IPS DF 6.9 (cell line): Measurements from ENCODE around the gene RABGGTA.

Experiments used
- DNase-seq: peaks from one replicate; pipeline ENCODE4 v3.0.0-alpha.2; 2013; ENCODE audit warnings: low read depth, low spot score
- H3K27ac ChIP-seq: one replicate; pipeline ENCODE4 v1.5.1; 2013; ENCODE audit warnings: low read length, control low read depth
- H3K27me3 ChIP-seq: 2 replicates; pipeline ENCODE4 v1.6.1; 2013; ENCODE audit warnings: mild to moderate bottlenecking, low read length; ENCODE audit not compliant: control insufficient read depth, insufficient read depth
- H3K36me3 ChIP-seq: 2 replicates; pipeline ENCODE4 v1.6.1; 2013; ENCODE audit warnings: low read length; ENCODE audit not compliant: control insufficient read depth, insufficient read depth
- H3K4me1 ChIP-seq: 2 replicates; pipeline ENCODE4 v1.6.1; 2013; ENCODE audit warnings: low read length; ENCODE audit not compliant: control insufficient read depth, insufficient read depth
- H3K4me3 ChIP-seq: 2 replicates; pipeline ENCODE4 v1.5.1; 2013; ENCODE audit warnings: mild to moderate bottlenecking, low read length
- H3K9me3 ChIP-seq: 2 replicates; pipeline ENCODE4 v1.6.1; 2013; ENCODE audit warnings: low read length, inconsistent platforms; ENCODE audit not compliant: control insufficient read depth, insufficient read depth
- WGBS: extraction: QIAGEN DNeasy Blood & Tissue Kit; methylation state at CpG from one replicate; pipeline ENCODE4 v1.1.7; 2013; ENCODE audit warnings: mixed read lengths, missing lambda C conversion rate; ENCODE audit not compliant: insufficient read length, insufficient coverage; 5-methylcytosine and 5-hydroxymethylcytosine counted together

RABGGTA gene, protein sequence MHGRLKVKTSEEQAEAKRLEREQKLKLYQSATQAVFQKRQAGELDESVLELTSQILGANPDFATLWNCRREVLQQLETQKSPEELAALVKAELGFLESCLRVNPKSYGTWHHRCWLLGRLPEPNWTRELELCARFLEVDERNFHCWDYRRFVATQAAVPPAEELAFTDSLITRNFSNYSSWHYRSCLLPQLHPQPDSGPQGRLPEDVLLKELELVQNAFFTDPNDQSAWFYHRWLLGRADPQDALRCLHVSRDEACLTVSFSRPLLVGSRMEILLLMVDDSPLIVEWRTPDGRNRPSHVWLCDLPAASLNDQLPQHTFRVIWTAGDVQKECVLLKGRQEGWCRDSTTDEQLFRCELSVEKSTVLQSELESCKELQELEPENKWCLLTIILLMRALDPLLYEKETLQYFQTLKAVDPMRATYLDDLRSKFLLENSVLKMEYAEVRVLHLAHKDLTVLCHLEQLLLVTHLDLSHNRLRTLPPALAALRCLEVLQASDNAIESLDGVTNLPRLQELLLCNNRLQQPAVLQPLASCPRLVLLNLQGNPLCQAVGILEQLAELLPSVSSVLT

DNA sequence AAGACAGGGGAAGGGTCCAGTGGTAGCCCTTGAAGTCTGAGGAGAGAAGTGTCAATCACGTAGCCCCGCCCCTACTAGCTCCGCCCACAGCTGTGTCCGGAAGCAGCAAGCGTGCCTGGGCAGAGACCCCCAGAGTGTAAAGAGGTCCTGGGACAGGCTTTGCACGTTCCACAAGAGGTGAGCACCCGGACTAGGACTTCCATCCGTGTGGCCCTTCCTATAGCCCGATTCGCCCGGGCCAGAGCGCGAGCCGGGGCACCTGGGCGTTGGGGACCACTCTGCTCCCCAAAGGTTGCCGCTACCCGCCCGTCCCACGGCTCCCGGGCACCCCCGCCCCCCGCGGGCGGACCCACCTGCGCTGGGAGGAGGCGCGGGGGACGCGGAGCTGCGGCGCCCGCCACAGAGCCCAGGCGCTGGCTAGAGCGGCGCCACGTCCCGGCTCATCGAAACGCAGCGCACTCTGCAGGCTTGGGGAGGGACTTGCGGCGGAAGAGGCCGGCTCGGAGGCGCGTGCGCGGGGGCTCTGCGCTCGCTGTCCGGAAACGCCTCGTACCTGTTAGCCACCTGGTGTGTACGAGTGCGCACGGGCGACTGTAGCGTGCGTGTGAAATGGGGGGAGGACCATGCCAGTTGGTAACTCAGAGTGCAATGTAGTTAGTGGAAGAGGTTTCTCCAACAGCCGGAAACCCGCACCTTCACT, at the start of gene RABGGTA:
RABGGTA (minus strand) TSS at position 464 of the 700 bp plus-strand sequence. CDS start 482 bp downstream, outside the sequence.
- Histone ChIP-seq H3K4me1 (no peaks in the 10 kb centered on the region), H3K4me3 (peak within 1 kb of the TSS; percentile 63; the same call in 1 of the 2 replicates), H3K27me3 (no peaks in the 10 kb centered on the region), H3K9me3 (no peaks in the 10 kb centered on the region), H3K27ac (no peak within 1 kb of the TSS), H3K36me3 (peaks cover 4% of the 10 kb centered on the region; the same call in 1 of the 2 replicates)
- WGBS, result no CpG with 5 or more reads among the region's 61 CpGs
- DNase-seq, result peak; percentile 87

DNA sequence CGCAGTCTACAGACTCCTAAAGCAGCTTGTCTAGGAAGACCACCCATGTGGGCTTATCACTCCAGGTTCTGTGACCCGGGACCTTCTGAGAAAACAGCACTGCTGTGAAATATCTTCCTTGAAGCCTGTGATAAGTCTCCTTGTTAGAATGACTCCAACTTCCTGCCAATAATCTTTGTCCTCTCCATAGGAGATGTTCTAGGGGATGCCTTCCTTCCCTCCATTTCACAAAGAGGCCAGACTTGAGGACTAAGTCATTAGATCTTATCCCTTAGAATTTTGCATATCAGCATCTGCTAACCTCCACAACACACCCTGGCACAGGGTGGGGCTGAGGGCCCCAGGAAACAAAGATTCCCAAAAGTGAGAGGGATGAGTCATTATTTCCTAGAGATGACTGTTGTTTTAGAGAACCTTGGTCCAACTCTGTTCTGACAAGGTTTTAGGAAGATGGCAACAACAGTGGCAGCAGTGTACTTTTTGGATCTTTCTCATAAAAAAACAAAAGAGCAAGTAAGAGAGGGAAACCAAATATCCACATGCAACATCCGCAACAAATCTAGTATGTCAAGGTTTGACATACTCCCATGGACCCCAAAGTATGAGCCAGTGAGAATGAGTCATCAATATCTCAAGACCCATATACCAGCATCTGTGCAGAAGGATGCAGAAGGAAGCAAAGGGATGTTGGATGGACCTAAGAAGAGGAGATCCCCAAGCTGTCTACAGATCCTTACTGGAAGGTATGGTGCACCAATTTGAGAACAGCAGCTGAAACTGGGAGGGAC, 45.9 kb upstream of the RABGGTA start:
- Histone ChIP-seq H3K27me3 (0 out of 2 replicates have a peak, but pooled peaks cover 4% of the 10 kb centered on the region), H3K4me1 (no peaks in the 10 kb centered on the region), H3K9me3 (no peaks in the 10 kb centered on the region), H3K27ac (no peak overlapping the region), H3K4me3 (no peak overlapping the region), H3K36me3 (no peaks in the 10 kb centered on the region)
- WGBS, result no CpG with 5 or more reads among the region's 3 CpGs
- DNase-seq, result no peak

DNA sequence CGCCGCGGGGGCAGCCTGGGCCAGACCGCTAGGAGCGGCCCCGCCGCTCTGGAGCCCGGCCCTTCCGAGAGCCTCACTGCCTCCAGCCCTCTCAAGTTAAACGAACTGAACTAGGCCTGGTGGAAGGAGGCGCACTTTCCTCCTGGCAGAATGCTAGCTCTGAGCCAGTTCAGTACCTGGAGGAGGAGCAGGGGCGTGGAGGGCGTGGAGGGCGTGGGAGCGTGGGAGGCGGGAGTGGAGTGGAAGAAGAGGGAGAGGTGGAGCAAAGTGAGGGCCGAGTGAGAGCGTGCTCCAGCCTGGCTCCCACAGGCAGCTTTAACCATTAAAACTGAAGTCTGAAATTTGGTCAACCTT, 45.2 kb upstream of the RABGGTA start:
- WGBS, result no CpG with 5 or more reads among the region's 18 CpGs
- H3K36me3 ChIP-seq, result no peaks in the 10 kb centered on the region
- H3K27me3 ChIP-seq, result 0 out of 2 replicates have a peak, but pooled peaks cover 4% of the 10 kb centered on the region
- no peaks in the 10 kb centered on the region for H3K9me3 ChIP-seq
- no peak for DNase-seq
- H3K4me3 ChIP-seq, result no peak overlapping the region
- H3K4me1 ChIP-seq, result no peaks in the 10 kb centered on the region
- H3K27ac ChIP-seq, result no peak overlapping the region

DNA sequence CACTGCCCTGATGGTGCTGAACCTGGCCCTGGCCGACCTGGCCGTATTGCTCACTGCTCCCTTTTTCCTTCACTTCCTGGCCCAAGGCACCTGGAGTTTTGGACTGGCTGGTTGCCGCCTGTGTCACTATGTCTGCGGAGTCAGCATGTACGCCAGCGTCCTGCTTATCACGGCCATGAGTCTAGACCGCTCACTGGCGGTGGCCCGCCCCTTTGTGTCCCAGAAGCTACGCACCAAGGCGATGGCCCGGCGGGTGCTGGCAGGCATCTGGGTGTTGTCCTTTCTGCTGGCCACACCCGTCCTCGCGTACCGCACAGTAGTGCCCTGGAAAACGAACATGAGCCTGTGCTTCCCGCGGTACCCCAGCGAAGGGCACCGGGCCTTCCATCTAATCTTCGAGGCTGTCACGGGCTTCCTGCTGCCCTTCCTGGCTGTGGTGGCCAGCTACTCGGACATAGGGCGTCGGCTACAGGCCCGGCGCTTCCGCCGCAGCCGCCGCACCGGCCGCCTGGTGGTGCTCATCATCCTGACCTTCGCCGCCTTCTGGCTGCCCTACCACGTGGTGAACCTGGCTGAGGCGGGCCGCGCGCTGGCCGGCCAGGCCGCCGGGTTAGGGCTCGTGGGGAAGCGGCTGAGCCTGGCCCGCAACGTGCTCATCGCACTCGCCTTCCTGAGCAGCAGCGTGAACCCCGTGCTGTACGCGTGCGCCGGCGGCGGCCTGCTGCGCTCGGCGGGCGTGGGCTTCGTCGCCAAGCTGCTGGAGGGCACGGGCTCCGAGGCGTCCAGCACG, 44.6 kb upstream of the RABGGTA start:
- H3K27me3 ChIP-seq, result 0 out of 2 replicates have a peak, but pooled peaks cover 4% of the 10 kb centered on the region
- no peaks in the 10 kb centered on the region for H3K4me1 ChIP-seq
- WGBS, result no CpG with 5 or more reads among the region's 70 CpGs
- no peak for DNase-seq
- no peak overlapping the region for H3K27ac ChIP-seq
- no peaks in the 10 kb centered on the region for H3K9me3 ChIP-seq
- H3K4me3 ChIP-seq, result no peak overlapping the region
- H3K36me3 ChIP-seq, result no peaks in the 10 kb centered on the region

DNA sequence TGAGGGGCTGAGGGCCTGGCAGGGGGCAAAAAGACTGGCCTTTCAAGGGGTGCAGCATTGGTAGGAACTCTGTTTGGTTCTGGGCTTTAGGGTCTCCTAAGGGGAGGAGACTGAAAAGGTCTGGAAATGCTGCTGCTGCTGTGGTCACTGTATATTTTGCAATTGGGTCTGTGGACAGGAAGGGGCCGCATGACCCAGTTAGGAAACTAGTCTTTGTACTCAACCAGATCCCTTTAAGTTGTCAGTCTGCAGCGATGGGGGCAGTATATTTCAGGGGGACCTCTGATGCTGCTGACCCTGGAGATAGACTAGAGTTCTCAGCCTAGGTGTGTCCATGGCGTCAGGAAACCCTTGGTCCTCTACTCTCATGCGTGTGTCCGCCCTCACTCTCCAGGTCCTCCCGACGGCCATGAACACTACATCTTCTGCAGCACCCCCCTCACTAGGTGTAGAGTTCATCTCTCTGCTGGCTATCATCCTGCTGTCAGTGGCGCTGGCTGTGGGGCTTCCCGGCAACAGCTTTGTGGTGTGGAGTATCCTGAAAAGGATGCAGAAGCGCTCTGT, 43.9 kb upstream of the RABGGTA start:
- Histone ChIP-seq H3K27ac (no peak overlapping the region), H3K9me3 (no peaks in the 10 kb centered on the region), H3K36me3 (no peaks in the 10 kb centered on the region), H3K4me1 (peaks cover 2% of the 10 kb centered on the region; the same call in 1 of the 2 replicates), H3K4me3 (no peak overlapping the region), H3K27me3 (0 out of 2 replicates have a peak, but pooled peaks cover 4% of the 10 kb centered on the region)
- WGBS, result no CpG with 5 or more reads among the region's 10 CpGs
- DNase-seq, result no peak

DNA sequence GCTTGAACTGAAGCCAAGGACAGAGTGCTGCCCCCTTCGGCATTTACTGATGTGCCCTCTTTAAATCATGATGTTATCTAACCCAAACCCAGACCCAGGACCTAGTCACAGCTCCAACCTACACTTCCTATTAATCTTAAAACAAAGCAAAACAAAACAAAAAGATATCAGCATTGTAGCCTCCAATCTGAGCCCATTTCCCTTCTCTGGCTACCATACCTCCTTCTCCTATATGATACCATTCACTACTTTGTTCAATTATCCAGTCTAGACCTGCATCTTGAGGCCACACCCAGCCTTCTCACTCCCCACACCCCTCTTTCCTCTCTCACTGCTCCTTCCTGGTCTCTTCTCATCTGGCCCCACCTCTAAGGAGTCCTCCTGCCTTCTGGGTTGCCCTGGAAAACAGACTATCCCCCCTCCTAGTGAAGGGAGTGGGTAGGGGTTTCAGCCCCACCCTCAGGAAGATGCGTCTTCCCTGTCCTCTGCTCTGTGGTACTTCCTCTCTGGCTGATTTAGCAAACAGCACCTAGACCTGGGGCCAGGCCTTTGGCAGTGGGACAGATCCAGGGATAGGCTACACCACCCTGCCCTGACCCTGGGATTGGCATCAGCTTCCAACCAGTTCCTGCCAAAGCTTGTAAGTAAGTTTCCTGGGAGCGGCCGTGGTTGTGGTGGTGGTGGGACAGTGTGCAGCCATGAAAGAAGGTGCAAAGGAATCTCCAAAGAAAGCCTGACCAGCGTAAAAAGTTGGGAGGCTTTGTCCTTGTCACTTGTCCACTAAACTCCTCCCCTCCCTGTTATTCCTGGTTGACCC, 43.2 kb upstream of the RABGGTA start:
- Histone ChIP-seq H3K4me3 (no peak overlapping the region), H3K27me3 (0 out of 2 replicates have a peak, but pooled peaks cover 2% of the 10 kb centered on the region), H3K9me3 (no peaks in the 10 kb centered on the region), H3K4me1 (peaks cover 4% of the 10 kb centered on the region; the same call in 1 of the 2 replicates), H3K27ac (no peak overlapping the region), H3K36me3 (no peaks in the 10 kb centered on the region)
- no CpG with 5 or more reads among the region's 5 CpGs for WGBS
- DNase-seq, result no peak

DNA sequence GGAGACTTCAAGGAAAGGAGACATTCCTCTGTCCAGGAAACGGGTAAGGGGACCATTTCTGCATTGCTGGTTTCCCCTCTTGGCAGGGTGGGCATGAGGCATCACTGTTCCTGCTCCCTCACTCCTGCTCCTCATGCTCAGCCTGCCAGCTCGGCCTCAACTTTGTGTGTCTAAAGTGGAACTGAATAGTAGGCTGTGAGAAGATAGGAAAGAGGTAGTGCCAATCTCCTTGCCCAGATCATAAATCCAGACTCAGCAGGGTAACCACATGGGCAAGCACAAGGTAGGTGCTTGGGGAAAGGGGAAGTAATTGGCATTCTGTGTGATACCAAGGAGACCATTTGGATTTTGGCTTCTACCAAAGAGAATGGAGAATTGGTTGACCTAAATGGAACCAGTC, 42.5 kb upstream of the RABGGTA start:
- Histone ChIP-seq H3K27me3 (0 out of 2 replicates have a peak, but pooled peaks cover 2% of the 10 kb centered on the region), H3K36me3 (no peaks in the 10 kb centered on the region), H3K9me3 (no peaks in the 10 kb centered on the region), H3K4me1 (peaks cover 4% of the 10 kb centered on the region; the same call in 1 of the 2 replicates), H3K27ac (no peak overlapping the region), H3K4me3 (no peak overlapping the region)
- WGBS, result no CpG with 5 or more reads among the region's 2 CpGs
- DNase-seq, result no peak

DNA sequence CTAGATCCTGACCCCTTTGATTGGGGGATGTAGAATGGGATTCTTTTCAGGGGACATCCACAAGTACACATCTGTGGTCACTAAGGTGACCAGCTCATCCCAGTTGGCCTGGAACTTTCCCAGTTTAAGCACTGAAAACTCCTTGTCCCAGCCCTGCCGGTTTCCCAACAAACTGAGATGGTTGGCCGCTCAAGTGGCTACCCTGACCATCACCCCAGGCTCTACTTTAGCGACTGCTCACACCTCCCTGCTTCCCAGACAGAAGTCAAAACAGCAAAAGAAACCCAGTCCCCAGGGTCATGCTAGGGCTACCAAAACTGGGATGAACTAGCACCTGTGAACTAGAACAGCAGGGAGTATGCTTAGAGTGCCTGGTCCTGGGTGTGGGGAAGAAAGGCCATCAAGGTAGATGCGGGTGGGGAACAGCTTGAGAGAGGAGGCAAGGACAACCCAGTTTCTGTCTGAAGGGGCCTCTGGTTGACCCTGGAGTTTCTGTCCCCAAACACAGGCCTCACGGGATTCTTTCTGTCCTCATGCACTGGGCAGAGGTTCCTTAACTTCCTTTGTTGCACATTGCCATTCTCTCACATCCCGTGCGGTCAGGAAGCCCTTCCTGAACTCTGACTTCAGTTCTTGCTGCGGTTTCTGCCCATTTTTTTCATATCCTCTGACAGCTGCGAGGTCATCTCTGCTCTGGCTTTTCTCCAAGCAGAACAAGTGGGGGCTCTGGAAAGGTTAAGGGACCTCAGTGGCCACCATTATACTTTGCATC, 41.5 kb upstream of the RABGGTA start:
- no peak overlapping the region for H3K4me3 ChIP-seq
- DNase-seq, result no peak
- H3K36me3 ChIP-seq, result no peaks in the 10 kb centered on the region
- H3K4me1 ChIP-seq, result peaks cover 4% of the 10 kb centered on the region; the same call in 1 of the 2 replicates
- no peaks in the 10 kb centered on the region for H3K27me3 ChIP-seq
- H3K27ac ChIP-seq, result no peak overlapping the region
- no CpG with 5 or more reads among the region's 9 CpGs for WGBS
- H3K9me3 ChIP-seq, result no peaks in the 10 kb centered on the region
